Astrocyte of the spinal cord (primary cell): ENCODE measurements around the gene MYRFL.

ENCODE experiments used
- DNase-seq: peaks from one replicate; pipeline ENCODE4 v3.0.0; 2011; ENCODE audit warnings: low read depth, low spot score
- H3K4me3 ChIP-seq: 2 replicates; pipeline ENCODE4 v1.5.1; 2011; ENCODE audit warnings: low read depth, mild to moderate bottlenecking, low read length, moderate library complexity
- in situ Hi-C: cut with HindIII; loops from 2 replicates; pipeline ENCODE4 v1.10.0; 2017; ENCODE audit warnings: low sequenced_read_pairs
- TF ChIP-seq, protein P1 (sequence below): IDR thresholded peaks from 2 replicates; pipeline ENCODE4 v1.5.1; 2012; ENCODE audit warnings: low read depth, mild to moderate bottlenecking, low read length, inconsistent platforms

The MYRFL gene

DNA sequence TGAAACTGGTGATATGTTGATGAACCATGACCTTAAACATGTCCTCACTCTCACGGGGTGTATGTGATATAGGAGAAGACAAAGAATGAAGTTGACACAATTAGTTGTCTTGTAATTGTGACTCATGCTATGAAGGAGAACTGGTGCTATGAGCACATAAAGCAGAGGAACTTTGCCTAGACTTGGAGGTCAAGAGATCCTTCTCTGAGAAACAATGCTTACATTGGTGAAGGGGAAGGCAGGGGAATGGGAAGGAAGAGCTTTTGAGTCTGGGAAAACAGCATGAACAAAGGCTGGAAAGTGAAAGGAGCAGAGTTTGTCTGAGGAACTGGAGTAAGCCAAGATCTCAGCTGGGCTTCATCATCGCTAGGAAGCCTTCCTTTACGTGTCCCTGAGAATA is 83.2 kb downstream of the MYRFL start:
- in situ Hi-C loops, result no loop called here
- TF ChIP-seq, protein P1, sequence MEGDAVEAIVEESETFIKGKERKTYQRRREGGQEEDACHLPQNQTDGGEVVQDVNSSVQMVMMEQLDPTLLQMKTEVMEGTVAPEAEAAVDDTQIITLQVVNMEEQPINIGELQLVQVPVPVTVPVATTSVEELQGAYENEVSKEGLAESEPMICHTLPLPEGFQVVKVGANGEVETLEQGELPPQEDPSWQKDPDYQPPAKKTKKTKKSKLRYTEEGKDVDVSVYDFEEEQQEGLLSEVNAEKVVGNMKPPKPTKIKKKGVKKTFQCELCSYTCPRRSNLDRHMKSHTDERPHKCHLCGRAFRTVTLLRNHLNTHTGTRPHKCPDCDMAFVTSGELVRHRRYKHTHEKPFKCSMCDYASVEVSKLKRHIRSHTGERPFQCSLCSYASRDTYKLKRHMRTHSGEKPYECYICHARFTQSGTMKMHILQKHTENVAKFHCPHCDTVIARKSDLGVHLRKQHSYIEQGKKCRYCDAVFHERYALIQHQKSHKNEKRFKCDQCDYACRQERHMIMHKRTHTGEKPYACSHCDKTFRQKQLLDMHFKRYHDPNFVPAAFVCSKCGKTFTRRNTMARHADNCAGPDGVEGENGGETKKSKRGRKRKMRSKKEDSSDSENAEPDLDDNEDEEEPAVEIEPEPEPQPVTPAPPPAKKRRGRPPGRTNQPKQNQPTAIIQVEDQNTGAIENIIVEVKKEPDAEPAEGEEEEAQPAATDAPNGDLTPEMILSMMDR, result no peak
- no peak overlapping the region for H3K4me3 ChIP-seq
- DNase-seq, result no peak

DNA sequence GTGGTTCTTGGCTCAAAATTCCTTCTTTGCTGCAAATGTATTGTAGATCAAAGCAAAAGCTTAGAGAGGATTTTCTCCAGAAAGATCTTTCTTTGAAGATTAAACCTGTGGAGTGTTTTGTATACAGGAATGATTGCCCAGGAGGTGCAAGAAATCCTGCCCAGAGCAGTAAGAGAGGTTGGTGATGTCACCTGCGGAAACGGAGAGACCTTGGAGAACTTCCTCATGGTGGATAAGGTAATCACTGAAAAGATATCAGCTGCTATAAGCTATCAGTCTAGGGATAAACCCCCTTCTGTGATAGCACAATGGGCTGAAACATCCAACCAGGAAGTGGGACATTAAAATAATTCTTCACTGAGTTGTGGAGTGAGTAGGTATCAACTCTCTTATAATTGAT is 85.7 kb downstream of the MYRFL start:
- no peak for DNase-seq
- in situ Hi-C loops, result no loop called here
- TF ChIP-seq, protein P1, result no peak
- no peak overlapping the region for H3K4me3 ChIP-seq

DNA sequence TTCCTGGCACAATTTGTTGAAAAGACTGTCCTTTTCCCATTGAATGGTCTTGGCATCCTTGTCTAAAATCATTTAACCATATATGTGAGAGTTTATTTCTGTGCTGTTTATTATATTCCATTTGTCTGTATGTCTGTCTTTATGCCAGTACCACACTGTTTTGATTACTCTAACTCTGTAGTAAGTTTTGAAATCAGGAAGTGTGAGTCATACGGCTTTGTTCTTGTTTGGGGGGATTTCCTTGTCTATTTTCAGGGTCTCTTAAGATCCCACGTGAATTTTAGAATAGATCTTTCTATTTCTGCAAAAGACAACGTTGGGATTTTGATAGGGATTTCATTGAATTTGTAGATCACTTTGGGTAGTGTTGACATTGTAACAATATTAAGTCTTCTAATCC is 88.5 kb downstream of the MYRFL start:
- TF ChIP-seq, protein P1, result no peak
- no peak for DNase-seq
- H3K4me3 ChIP-seq, result no peak overlapping the region
- in situ Hi-C loops, result no loop called here

DNA sequence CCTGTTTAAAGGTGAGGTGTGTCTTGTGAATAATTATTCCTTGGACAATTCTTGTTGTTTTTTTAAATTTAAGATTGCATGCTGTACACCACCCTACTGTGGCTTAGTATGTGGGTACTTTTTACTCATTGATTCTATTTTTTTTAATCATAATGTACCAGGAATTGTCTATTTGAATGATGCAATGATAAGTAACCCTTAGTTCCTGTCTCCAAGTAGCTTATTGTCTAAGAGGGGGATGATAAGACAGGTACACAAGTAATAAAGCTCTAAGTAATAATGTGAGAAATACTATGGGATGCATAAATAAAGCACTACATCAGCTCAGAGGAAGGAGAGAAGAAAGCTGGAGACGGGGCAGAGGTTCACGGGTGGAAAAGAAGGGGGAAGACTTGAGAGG is 90.9 kb downstream of the MYRFL start:
- no peak for DNase-seq

DNA sequence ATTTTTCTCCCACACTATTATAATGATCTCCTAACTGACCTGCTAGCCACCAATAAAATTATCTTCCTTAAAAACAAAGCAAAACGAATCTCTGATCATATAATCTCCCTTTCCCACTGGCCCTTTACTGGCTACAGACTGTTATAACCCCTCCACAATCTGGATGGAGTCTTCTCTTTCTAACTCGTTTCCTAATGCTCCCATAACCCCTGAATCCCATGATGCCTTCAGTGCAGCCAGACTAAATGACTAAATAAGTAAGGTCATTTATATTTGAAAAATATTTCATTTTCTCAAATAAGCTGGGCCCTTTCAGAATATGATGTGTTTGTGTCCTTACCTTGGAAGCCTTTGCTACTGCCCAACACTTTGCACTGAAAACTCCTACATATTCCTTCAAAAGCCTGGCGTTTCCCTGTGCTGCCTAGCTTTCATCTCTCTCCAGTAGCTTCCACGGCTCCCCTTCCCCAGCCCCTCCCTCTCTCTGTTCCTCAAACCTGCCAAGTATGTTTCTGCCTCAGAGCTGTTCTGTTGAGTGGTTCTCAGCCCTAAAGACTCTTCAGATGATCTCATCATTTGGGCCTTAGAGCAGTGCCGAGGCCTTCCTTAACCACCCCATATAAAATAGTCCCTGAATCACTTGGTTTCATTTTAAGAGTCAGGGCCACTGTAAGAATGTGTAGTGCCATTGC is 91.7 kb downstream of the MYRFL start:
- in situ Hi-C loops, result no loop called here
- TF ChIP-seq, protein P1, result no peak
- no peak for DNase-seq
- no peak overlapping the region for H3K4me3 ChIP-seq

More for the DNA sequence above, 90.9 kb downstream of the MYRFL start:
- H3K4me3 ChIP-seq, result no peak overlapping the region
- in situ Hi-C loops, result no loop called here
- TF ChIP-seq, protein P1, result no peak

DNA sequence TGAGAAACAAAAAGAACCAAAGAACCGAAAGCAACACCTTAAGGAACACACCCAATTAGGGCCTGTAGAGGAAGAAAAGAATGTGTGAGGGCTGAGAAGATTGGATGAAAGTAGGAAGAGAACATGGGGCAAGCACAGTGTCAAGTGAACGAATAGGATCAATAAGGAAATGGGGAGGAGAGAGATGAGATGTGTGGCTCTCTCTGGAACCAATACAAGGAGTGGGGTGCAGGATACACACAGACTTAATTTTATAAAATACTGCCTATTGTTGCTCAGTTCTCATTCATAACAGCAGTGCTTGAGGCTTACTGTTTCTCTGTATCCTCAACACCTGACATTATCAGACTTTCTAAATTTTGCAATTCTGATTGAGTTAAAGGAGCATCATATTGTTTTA is 93.3 kb downstream of the MYRFL start:
- TF ChIP-seq, protein P1, result no peak

More for the DNA sequence above, 93.3 kb downstream of the MYRFL start:
- DNase-seq, result no peak
- H3K4me3 ChIP-seq, result no peak overlapping the region
- in situ Hi-C loops, result no loop called here
